Measurements from ENCODE around the gene MYO1F.

The MYO1F gene

GRCh38 chr19:8494158-8494557 lies 83.1 kb downstream of the MYO1F start:
- no peak for DNase-seq (ENCODE audit: low read depth in 1 of 2, low spot score in 1 of 2)

GRCh38 chr19:8491574-8491973 lies 85.7 kb downstream of the MYO1F start:
- no peak for DNase-seq (ENCODE audit: low read depth in 1 of 2, low spot score in 1 of 2)

DNA sequence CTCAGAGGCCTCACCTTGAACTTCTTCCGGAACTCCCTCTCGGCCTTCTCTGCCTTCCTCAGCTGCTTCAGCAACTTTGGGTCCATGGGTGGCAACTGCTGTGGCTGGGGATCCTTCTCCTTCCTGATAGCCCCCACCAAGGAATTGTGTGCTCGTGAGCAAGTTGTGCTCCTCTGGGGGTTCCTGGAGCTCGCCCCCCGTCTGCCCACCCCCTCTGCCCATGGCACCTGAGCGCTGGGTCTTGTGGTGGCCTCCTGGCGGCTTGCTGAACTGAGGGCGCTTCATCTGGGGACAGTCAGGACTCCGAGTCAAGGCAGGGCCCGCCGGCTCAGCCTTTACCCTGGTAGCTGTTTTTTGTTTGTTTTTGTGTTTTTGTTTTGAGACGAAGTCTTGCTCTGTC lies 86.4 kb downstream of the MYO1F start:
- no peak for DNase-seq (ENCODE audit: low read depth in 1 of 2, low spot score in 1 of 2)

DNA sequence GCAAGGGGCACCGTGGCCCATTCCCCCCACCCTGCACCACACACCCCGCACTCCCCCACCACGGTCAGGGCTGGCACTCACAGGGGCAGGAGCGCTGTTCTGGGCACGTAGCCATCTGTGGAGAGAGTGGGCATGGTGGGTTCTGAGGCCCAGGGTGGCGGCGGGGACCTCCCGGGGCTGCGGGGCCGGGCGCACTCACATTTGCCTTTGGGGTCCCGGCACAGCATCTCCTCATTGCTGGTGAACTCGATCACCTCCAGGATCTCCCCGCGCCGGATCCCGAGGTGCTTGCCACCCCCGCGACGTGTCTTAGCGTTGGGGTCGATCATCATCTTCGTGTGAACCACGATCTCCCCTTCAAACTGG lies 86.9 kb downstream of the MYO1F start:
- no peak for DNase-seq (ENCODE audit: low read depth in 1 of 2, low spot score in 1 of 2)

GRCh38 chr19:8489561-8490394 lies 87.5 kb downstream of the MYO1F start:
- DNase-seq (ENCODE audit: low read depth in 1 of 2, low spot score in 1 of 2), result no peak

DNA sequence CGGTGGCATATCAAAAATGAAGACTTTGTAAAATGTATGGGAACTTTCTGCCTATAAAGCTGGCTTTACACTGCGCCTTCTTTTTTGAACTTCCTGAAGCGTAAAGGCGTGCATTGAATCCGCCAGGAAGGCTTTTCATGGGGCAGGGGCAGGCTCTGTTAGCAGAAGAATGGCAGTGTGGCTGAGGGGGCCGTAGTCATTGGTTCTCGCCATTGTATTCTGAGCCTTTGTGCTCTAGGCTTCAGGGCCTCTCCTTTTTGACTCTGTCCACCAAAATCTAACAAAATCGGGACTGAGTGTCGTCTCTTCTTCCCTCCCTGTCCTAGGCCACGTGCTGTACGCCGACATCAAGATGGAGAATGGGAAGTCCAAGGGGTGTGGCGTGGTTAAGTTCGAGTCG lies 88.9 kb downstream of the MYO1F start:
- no peak for DNase-seq (ENCODE audit: low read depth in 1 of 2, low spot score in 1 of 2)

GRCh38 chr19:8487137-8487851 lies 89.9 kb downstream of the MYO1F start:
- peak; percentile 21 to 36 for DNase-seq (ENCODE audit: low read depth in 1 of 2, low spot score in 1 of 2)

DNA sequence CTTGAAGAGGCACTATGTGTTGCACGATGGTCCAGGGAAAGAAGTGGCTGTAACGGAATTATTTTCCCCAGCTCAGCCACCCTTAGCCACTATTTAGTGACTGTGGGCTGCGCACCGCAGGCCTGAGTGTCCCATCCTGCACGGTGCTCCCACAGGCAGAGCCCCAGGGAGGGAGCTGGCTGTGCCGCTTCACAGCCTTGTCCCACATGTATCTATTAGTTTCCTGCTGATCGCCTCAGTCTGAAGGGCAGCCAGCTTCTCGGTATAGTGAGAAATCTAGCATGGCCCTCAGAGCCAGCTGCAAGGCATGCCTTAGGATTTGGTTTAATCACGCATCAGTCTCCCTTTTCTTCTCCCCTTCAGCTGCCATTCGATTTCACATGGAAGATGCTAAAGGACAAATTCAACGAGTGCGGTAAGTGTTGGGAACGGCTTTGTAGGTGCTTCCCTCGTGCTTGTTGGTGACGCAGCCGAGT lies 90.5 kb downstream of the MYO1F start:
- no peak for DNase-seq (ENCODE audit: low read depth in 1 of 2, low spot score in 1 of 2)

GRCh38 chr19:8485561-8486371 lies 91.5 kb downstream of the MYO1F start:
- no peak for DNase-seq (ENCODE audit: low read depth in 1 of 2, low spot score in 1 of 2)

- DNase-seq (ENCODE audit: low read depth in 1 of 2, low spot score in 1 of 2), result no peak
These were observed 92.8 kb downstream of the MYO1F start for GRCh38 chr19:8484331-8484894.

GRCh38 chr19:8483165-8483564 lies 94.1 kb downstream of the MYO1F start:
- DNase-seq (ENCODE audit: low read depth in 1 of 2, low spot score in 1 of 2), result no peak

DNA sequence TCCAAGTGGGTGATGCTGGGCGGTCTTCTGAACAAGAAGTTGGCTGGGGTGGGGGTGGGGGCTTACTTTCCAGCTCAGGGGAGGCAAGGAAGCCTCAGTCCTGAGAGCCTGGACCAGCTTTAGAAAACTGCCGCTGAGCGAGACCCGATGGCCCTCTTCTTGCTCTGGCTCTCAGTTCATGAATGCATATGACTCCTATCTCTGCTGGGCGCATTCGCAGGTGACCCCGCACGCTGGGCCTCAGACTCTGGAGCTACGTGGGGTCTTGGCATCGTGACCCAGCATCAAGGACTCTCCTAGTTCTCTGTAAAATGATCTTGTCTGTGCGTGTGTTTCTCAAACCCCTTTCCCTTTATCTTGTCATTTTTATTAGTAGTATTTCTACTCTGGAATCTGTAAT lies 94.5 kb downstream of the MYO1F start:
- DNase-seq (ENCODE audit: low read depth in 1 of 2, low spot score in 1 of 2), result no peak

- DNase-seq (ENCODE audit: low read depth in 1 of 2, low spot score in 1 of 2), result no peak
These were observed 95.6 kb downstream of the MYO1F start for GRCh38 chr19:8481616-8482015.

DNA sequence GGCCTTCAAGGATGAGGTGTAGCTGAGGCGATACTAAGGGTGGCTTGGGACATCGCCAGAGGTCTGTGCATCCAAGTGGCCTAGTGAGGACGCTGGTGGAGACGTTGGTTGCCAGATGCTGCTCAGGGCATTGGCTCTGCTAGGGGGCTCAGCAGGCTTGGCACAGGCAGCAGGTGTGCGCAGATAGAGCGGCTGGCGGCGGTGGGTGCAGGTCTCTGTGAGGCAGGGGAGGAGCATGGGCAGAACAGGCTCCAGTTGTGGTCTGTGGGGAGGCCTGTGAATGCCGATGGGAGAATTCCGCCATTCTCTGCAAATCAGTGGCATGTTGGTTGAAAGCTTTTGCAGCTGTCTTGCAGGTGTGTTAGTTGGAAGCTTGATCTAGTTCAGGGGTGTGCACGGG lies 96.0 kb downstream of the MYO1F start:
- DNase-seq (ENCODE audit: low read depth in 1 of 2, low spot score in 1 of 2), result no peak

- DNase-seq (ENCODE audit: low read depth in 1 of 2, low spot score in 1 of 2), result no peak
These were observed 98.6 kb downstream of the MYO1F start for GRCh38 chr19:8478598-8478997.

- no peak for DNase-seq (ENCODE audit: low read depth in 1 of 2, low spot score in 1 of 2)
These were observed 99.4 kb downstream of the MYO1F start for GRCh38 chr19:8477889-8478288.

- DNase-seq (ENCODE audit: low read depth in 1 of 2, low spot score in 1 of 2), result no peak
These were observed 100.7 kb downstream of the MYO1F start for GRCh38 chr19:8476524-8476923.

DNA sequence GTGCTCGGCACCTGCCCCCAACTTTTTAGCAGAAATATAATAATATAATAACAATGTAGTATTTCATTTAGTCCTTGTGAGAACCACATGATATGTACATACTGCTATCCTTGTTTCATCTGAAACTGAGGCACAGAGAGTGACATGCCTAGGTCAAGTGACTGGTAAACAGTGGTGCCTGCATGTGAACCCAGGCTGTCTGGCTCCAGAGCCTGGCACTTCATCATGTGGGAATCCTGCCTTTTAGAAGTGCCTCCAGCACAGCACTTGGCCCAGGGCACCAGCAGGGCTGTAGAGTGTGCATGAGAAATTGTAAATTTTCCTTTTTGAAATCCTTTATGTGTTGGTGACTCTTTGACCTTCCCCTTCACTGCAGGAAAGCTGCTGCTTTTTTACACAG lies 102.2 kb downstream of the MYO1F start:
- DNase-seq (ENCODE audit: low read depth in 1 of 2, low spot score in 1 of 2), result no peak

- no peak for DNase-seq (ENCODE audit: low read depth in 1 of 2, low spot score in 1 of 2)
These were observed 103.4 kb downstream of the MYO1F start for GRCh38 chr19:8473648-8474476.

Data from activated T-helper 1 cell treated with anti-CD3 and anti-CD28 coated beads, Interleukin-2, amount 50 U/mL, for 16 hours (primary cell).